Left ventricle myocardium inferior (tissue), 1 donor: ENCODE data around the gene OR8B4. TPM values are rescaled to one million over a fixed set of nuclear protein-coding genes. Genes with fewer than 3 reads are reported as not detected.

ENCODE experiments used
- DNase-seq: peaks from one replicate; pipeline ENCODE4 v3.0.0-alpha.2; 2020
- H3K27ac ChIP-seq: fragments of 200-600 bp; replicated peaks from 2 replicates; pipeline ENCODE4 v1.8.0; 2021
- H3K27me3 ChIP-seq: fragments of 200-600 bp; 2 replicates; pipeline ENCODE4 v1.8.0; 2021; ENCODE audit warnings: low read depth
- H3K36me3 ChIP-seq: fragments of 200-600 bp; 2 replicates; pipeline ENCODE4 v1.8.0; 2021
- H3K4me1 ChIP-seq: fragments of 200-600 bp; 2 replicates; pipeline ENCODE4 v1.8.0; 2021
- H3K4me3 ChIP-seq: fragments of 200-600 bp; 2 replicates; pipeline ENCODE4 v1.8.0; 2021; ENCODE audit warnings: mild to moderate bottlenecking, moderate library complexity
- H3K9me3 ChIP-seq: fragments of 200-600 bp; replicated peaks from 2 replicates; pipeline ENCODE4 v1.8.0; 2021
- intact Hi-C: fragments of 100-400 bp; cut with micrococcal nuclease; formaldehyde crosslinking; loops from one replicate; pipeline ENCODE4 v1.11.0; 2022
- long read RNA-seq: library from polyadenylated mRNA; unstranded; transcript quantifications from one replicate; pipeline ENCODE4 v2.0.0, GENCODE V29; 2021
- total RNA-seq: library from RNA; stranded (reverse); fragmentation: NEBNext Ultra II Directional; extraction: Animal tissue kit (Norgen Biotek cat#: 25700); gene quantifications from one replicate; pipeline ENCODE4 v1.2.1, GENCODE V29; 2021
- TF ChIP-seq, protein P1 (sequence below): fragments of 200-600 bp; IDR thresholded peaks from 2 replicates; pipeline ENCODE4 v1.8.0; 2021; ENCODE audit warnings: antibody characterized with exemption, mild to moderate bottlenecking, borderline replicate concordance
- donor health status: DM: no; HTN: yes; CAD: no; lungs with severe emphysema.

The OR8B4 gene, protein sequence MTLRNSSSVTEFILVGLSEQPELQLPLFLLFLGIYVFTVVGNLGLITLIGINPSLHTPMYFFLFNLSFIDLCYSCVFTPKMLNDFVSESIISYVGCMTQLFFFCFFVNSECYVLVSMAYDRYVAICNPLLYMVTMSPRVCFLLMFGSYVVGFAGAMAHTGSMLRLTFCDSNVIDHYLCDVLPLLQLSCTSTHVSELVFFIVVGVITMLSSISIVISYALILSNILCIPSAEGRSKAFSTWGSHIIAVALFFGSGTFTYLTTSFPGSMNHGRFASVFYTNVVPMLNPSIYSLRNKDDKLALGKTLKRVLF
- not detected for total RNA-seq
- long read RNA-seq, result 0 reads

DNA sequence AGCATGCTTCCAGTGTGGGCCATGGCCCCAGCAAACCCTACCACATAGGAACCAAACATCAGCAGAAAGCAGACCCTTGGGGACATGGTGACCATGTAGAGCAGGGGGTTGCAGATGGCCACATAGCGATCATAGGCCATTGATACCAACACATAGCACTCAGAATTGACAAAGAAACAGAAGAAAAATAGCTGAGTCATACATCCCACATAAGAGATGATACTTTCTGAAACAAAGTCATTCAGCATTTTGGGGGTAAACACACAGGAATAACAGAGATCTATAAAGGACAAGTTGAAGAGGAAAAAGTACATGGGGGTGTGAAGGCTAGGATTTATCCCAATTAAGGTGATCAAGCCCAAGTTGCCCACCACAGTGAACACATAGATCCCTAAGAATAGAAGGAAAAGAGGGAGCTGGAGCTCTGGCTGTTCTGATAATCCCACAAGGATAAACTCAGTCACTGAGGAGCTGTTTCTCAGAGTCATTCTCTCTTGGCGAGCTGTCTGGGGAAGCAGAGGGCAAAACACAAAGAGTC lies at the start of gene OR8B4:
TSS of gene OR8B4 (minus strand) at position 488 of the 538 bp plus-strand sequence. CDS start at position 488, 0 bp downstream.
- H3K36me3 ChIP-seq, result no peaks in the 10 kb centered on the region
- no peak within 1 kb of the TSS for H3K4me3 ChIP-seq
- intact Hi-C loops, result no loop called here
- H3K27me3 ChIP-seq, result peaks cover 20% of the 10 kb centered on the region
- TF ChIP-seq, protein P1, sequence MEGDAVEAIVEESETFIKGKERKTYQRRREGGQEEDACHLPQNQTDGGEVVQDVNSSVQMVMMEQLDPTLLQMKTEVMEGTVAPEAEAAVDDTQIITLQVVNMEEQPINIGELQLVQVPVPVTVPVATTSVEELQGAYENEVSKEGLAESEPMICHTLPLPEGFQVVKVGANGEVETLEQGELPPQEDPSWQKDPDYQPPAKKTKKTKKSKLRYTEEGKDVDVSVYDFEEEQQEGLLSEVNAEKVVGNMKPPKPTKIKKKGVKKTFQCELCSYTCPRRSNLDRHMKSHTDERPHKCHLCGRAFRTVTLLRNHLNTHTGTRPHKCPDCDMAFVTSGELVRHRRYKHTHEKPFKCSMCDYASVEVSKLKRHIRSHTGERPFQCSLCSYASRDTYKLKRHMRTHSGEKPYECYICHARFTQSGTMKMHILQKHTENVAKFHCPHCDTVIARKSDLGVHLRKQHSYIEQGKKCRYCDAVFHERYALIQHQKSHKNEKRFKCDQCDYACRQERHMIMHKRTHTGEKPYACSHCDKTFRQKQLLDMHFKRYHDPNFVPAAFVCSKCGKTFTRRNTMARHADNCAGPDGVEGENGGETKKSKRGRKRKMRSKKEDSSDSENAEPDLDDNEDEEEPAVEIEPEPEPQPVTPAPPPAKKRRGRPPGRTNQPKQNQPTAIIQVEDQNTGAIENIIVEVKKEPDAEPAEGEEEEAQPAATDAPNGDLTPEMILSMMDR, result no peak
- H3K4me1 ChIP-seq, result no peaks in the 10 kb centered on the region
- DNase-seq, result no peak
- H3K27ac ChIP-seq, result no peak within 1 kb of the TSS
- peaks cover 11% of the 10 kb centered on the region for H3K9me3 ChIP-seq

DNA sequence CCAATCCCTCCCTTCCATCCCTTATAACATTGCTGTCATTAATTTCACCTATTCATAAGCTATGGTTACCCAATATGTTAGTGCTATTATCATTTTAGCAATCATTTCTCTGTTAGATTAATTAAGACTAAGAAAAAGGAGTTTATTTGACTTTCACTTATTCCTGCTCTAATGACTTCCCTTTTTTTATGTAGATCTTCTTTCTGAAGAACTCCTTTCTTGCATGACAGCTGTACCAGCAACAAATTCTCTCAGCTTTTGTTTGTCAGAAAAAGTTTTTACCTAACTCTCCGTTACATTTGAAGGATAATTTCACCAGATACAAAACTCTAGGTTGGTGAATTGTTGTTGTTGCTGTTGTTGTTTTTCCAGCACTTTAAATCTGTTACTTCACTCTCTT lies 49.4 kb upstream of the OR8B4 start:
- DNase-seq, result no peak
- peaks cover 21% of the 10 kb centered on the region for H3K4me1 ChIP-seq
- no peaks in the 10 kb centered on the region for H3K27me3 ChIP-seq
- no peak overlapping the region for H3K4me3 ChIP-seq
- no peak overlapping the region for H3K27ac ChIP-seq
- intact Hi-C loops, result no loop called here
- no peaks in the 10 kb centered on the region for H3K9me3 ChIP-seq
- TF ChIP-seq, protein P1, result no peak
- H3K36me3 ChIP-seq, result no peaks in the 10 kb centered on the region

DNA sequence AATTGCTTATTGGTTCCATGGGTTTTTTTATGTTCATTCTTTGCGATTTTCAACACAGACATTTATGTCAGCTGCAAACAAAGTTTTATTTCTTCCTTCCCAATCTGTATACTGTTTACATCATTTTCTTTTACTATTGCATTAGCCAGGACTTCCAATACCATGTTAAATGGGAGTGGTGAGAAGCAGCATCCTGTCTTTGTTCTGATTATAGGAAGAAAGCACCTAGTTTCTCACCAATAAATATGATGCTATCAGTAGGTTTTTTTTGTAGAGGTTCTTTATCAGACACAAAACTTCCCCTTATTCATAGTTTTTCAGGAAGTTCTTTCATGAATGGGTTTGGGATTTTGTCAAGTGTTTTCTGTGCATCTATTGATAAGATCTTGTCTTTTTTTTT lies 48.8 kb upstream of the OR8B4 start:
- H3K9me3 ChIP-seq, result no peaks in the 10 kb centered on the region
- H3K4me3 ChIP-seq, result no peak overlapping the region
- no peak overlapping the region for H3K27ac ChIP-seq
- intact Hi-C loops, result no loop called here
- no peak for DNase-seq
- no peaks in the 10 kb centered on the region for H3K36me3 ChIP-seq
- TF ChIP-seq, protein P1, result no peak
- no peaks in the 10 kb centered on the region for H3K27me3 ChIP-seq
- H3K4me1 ChIP-seq, result peaks cover 21% of the 10 kb centered on the region

DNA sequence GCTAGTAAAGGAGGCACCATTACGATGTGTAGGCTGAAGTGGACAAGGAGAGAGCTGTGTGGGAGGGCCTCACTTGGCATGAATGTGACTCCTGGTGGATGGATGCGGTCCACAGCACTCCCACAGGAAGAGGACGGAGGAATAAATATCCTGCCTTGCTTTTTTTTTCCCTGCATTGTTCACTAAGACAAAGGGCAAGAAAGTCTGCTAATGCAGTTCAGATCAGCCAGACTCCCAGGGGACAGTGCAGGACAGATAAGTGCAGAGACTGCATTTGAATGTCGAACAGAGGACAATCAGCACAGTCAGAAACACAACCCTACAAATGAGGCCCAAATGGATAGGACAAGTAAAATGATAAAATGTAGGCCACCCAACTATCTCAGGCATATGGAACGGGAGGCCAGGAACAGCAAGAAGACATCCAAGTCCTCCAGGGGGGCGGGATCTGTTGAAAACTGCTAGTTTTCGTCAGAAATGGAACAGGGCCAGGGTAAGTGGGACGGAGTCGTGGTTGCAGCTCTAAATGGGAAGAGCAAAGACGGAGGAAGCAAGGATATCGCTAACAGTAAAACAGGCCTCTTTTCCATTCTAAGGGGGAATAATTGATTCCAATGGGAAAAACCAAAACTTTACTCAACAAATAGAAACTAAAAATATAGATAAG lies 46.0 kb upstream of the OR8B4 start:
- H3K4me1 ChIP-seq, result peaks cover 21% of the 10 kb centered on the region
- DNase-seq, result no peak
- intact Hi-C loops, result no loop called here
- H3K9me3 ChIP-seq, result no peaks in the 10 kb centered on the region
- no peaks in the 10 kb centered on the region for H3K36me3 ChIP-seq
- H3K27me3 ChIP-seq, result no peaks in the 10 kb centered on the region
- H3K4me3 ChIP-seq, result peak overlapping the region; percentile 15
- TF ChIP-seq, protein P1, result peak; percentile 12
- H3K27ac ChIP-seq, result peak overlapping the region; percentile 33

DNA sequence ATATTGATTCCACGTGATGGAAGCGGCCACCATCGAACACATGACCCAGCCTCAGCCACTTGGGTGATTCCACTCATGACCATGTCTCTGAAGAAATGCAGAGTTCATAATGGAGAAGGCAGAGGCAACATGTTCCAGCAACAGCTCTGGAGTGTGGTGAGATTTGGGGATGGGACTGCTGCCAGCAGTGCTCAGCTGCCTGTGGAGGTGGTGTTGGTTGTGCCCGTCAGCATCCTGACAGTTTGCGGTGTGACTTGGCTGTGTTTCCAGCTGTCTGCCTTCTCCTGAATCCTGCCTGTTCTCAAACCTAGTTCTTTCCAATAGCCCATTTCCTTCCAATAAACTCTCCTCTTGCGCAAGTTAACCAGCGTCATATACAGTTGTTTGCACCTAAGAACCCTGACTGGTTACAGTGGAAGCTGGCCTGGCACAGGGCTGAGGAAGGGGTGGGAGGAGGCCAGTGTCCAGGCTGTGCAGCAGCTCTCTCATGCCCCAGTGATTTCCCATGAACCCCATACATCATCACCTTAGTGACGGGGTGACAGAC lies 42.8 kb upstream of the OR8B4 start:
- intact Hi-C loops, result no loop called here
- no peak for DNase-seq
- TF ChIP-seq, protein P1, result no peak
- Histone ChIP-seq H3K9me3 (no peaks in the 10 kb centered on the region), H3K4me3 (no peak overlapping the region), H3K27ac (no peak overlapping the region), H3K27me3 (no peaks in the 10 kb centered on the region), H3K36me3 (no peaks in the 10 kb centered on the region), H3K4me1 (peaks cover 17% of the 10 kb centered on the region)
